Mucosa of descending colon (tissue), 3 donors: ENCODE data around the gene AGTPBP1. TPM values are rescaled to one million over a fixed set of nuclear protein-coding genes. Genes with fewer than 3 reads are reported as not detected.
"Not testable (repeated sequence)": the region's sequence is repeated elsewhere in the genome, so short reads cannot be mapped to it uniquely, and the experiment has no call there.

ENCODE experiments used
- ATAC-seq: fragments of 200-7000 bp; cut with Tn5 transposase; one replicate; pipeline ENCODE4 v1.9.1; 2020; ENCODE audit warnings: mild to moderate bottlenecking, moderate library complexity
- DNase-seq, 3 donors: peaks; one replicate each; pipeline ENCODE4 v3.0.0-alpha.2; 2020
- H3K36me3 ChIP-seq: fragments of 200-600 bp; one replicate; pipeline ENCODE4 v1.8.0; 2021; ENCODE audit warnings: low read depth, mild to moderate bottlenecking
- H3K4me1 ChIP-seq: fragments of 200-600 bp; one replicate; pipeline ENCODE4 v1.8.0; 2021; ENCODE audit warnings: low read depth, mild to moderate bottlenecking
- H3K4me3 ChIP-seq: fragments of 200-600 bp; one replicate; pipeline ENCODE4 v1.8.0; 2021; ENCODE audit warnings: mild to moderate bottlenecking
- H3K9me3 ChIP-seq: fragments of 200-600 bp; one replicate; pipeline ENCODE4 v1.8.0; 2021; ENCODE audit warnings: mild to moderate bottlenecking
- intact Hi-C, 2 donors: fragments of 100-400 bp; cut with DNase I in 1 of 2; cut with micrococcal nuclease in 1 of 2; formaldehyde crosslinking; loops; one replicate each; pipeline versions ENCODE4 v1.11.0 to v1.11.1; 2022; cut with DNase I, micrococcal nuclease
- total RNA-seq, 3 donors: library from RNA; stranded (reverse); fragmentation: NEBNext Ultra II Directional in 2 of 3; extraction: Animal tissue kit (Norgen Biotek cat#: 25700) in 2 of 3; gene quantifications; one replicate each; pipeline versions ENCODE4 v1.2.1 to v1.2.4, GENCODE V29; 2021 to 2023
- TF ChIP-seq, protein P1 (sequence below): fragments of 200-600 bp; IDR thresholded peaks from one replicate; pipeline ENCODE4 v1.8.0; 2022; ENCODE audit warnings: antibody characterized with exemption, mild to moderate bottlenecking
- donor health status: DM: no; HTN: no; CAD: no; lungs with moderate emphysema.
- donor health status: DM: no; HTN: no; CAD: no.
- donor health status: DM: no; HTN: yes; CAD: no.

The AGTPBP1 gene
- total RNA-seq, 3 donors from 2014 or later: 11.7 to 17.9 (median 15.9) TPM

DNA sequence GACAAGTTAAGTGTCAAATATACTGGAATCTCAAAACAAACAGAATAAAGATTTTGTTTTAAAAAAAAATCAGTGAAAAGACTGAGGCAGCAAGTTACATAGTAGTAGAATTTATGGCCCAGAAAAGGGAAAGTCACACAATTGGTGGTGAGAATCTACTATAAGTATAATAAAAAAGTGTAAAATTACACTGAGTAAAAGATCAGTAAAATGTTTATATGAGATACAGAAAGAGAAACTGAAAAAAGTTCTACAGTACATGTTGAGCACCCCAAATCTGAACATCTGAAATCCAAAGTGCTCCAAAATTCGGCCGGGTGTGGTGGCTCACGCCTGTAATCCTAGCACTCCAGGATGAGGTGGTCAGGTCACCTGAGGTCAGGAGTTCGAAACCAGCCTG is 15.0 kb downstream of the AGTPBP1 start:
- no peak for DNase-seq
- H3K36me3 ChIP-seq: no peaks in the 10 kb centered on the region
- H3K9me3 ChIP-seq: no peaks in the 10 kb centered on the region
- no peaks in the 10 kb centered on the region for H3K4me1 ChIP-seq
- TF ChIP-seq, protein P1, sequence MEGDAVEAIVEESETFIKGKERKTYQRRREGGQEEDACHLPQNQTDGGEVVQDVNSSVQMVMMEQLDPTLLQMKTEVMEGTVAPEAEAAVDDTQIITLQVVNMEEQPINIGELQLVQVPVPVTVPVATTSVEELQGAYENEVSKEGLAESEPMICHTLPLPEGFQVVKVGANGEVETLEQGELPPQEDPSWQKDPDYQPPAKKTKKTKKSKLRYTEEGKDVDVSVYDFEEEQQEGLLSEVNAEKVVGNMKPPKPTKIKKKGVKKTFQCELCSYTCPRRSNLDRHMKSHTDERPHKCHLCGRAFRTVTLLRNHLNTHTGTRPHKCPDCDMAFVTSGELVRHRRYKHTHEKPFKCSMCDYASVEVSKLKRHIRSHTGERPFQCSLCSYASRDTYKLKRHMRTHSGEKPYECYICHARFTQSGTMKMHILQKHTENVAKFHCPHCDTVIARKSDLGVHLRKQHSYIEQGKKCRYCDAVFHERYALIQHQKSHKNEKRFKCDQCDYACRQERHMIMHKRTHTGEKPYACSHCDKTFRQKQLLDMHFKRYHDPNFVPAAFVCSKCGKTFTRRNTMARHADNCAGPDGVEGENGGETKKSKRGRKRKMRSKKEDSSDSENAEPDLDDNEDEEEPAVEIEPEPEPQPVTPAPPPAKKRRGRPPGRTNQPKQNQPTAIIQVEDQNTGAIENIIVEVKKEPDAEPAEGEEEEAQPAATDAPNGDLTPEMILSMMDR: no peak
- ATAC-seq: no peak
- no peak overlapping the region for H3K4me3 ChIP-seq
- intact Hi-C loops: no loop called here

DNA sequence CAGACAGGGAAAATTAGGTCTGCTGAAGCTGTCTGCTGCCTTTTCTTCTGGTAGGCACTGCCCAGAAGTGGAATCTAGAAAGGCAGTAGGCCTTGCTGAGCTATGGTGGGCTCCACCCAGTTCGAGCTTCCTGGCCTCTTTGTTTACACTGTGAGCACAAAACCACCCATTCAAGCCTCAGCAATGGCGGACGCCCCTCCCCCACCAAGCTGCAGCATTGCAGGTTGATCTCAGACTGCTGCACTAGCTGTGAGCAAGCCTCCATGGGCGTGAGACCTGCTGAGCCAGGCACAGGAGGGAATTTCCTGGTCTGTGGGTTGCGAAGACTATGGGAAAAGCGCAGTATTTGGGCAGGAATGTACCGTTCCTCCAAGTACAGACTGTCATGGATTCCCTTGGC is 18.5 kb downstream of the AGTPBP1 start:
- TF ChIP-seq, protein P1: no peak
- intact Hi-C loops: no loop called here
- no peak for ATAC-seq
- Histone ChIP-seq H3K9me3 (no peaks in the 10 kb centered on the region), H3K36me3 (no peaks in the 10 kb centered on the region), H3K4me1 (no peaks in the 10 kb centered on the region), H3K4me3 (no peak overlapping the region)
- peak; percentile 30 to 65 (median 32) for DNase-seq

DNA sequence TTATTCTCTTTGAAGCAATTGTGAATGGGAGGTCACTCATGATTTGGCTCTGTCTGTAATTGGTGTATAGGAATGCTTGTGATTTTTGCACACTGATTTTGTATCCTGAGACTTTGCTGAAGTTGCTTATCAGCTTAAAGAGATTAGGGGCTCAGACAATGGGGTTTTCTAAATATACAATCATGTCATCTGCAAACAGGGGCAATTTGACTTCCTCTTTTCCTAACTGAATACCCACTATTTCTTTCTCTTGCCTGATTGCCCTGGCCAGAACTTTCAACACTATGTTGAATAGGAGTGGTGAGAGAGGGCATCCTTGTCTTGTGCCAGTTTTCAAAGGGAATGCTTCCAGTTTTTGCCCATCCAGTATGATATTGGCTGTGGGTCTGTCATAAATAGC is 22.3 kb downstream of the AGTPBP1 start:
- DNase-seq, H3K4me1 ChIP-seq, H3K9me3 ChIP-seq, H3K36me3 ChIP-seq, H3K4me3 ChIP-seq, ATAC-seq, intact Hi-C loops: not testable (repeated sequence)

DNA sequence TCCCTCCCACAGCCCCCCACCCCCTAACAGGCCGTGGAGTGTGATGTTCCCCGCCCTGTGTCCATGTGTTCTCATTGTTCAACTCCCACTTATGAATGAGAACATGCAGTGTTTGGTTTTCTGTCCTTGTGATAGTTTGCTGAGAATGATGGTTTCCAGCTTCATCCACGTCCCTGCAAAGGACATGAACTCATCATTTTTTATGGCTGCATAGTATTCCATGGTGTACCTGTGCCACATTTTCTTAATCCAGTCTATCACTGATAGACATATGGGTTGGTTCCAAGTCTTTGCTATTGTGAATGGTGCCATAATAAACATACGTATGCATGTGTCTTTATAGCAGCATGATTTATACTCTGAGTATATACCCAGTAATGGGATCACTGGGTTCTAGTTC is 23.9 kb downstream of the AGTPBP1 start:
- ATAC-seq, H3K9me3 ChIP-seq, DNase-seq, H3K4me3 ChIP-seq, H3K36me3 ChIP-seq, H3K4me1 ChIP-seq, intact Hi-C loops: not testable (repeated sequence)

- Histone ChIP-seq H3K9me3 (no peaks in the 10 kb centered on the region), H3K4me1 (no peaks in the 10 kb centered on the region), H3K36me3 (no peaks in the 10 kb centered on the region), H3K4me3 (no peak overlapping the region)
- intact Hi-C loops: no loop called here
- ATAC-seq (no peak), DNase-seq (no peak)
- TF ChIP-seq, protein P1: no peak
Observed at GRCh38 chr9:85717220-85717619, 24.5 kb downstream of the AGTPBP1 start.

DNA sequence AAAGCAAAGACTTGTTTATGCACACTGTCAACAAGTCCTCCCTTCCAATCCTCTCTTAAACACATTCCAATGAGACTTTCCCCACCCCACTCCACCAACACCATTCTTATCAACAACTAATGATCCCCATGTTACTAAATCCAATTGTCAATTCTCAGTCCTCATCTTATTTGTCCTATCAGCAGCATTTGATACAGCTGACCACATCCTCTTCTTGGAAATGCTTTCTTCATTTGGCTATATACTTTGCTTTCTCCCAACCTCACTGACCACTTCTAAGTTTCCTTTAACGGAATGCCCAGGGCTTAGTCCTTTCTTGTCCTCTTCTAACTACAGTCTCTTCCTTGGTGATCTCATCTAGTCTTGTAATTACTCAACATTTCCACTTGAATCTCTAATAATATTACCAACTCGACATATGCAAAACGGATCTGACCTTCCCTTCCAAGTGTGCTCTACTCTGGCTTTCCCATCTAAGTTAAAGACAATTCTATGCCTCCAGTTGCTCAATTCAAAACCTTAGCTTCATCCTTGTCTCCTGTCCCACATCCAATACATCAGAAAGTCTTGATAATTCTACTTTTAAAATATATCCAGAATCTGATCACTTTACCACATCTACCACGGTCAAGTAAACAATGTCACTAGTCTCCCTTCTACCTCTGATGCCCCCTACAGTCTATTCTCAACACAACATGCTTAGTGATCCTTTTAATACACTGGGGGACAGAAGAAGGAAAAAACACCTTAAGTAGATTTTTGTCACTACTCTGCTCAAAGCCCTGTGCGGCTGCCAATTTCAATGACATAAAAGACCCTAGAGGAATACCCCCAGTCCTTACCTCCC is 25.5 kb downstream of the AGTPBP1 start:
- Histone ChIP-seq H3K36me3 (no peaks in the 10 kb centered on the region), H3K9me3 (no peaks in the 10 kb centered on the region), H3K4me1 (no peaks in the 10 kb centered on the region), H3K4me3 (no peak overlapping the region)
- DNase-seq (no peak), ATAC-seq (no peak)
- TF ChIP-seq, protein P1: no peak
- intact Hi-C loops: no loop called here
